HL-60 (cell line): ENCODE measurements around the gene MALT1.

Source experiments
- DNase-seq, 2 experiments: peaks; one replicate each; pipeline ENCODE4 v3.0.0-alpha.2; 2010 to 2020; ENCODE audit warnings: low read depth in 1 of 2, low spot score in 1 of 2
- H3K27ac ChIP-seq: fragments of 250-450 bp; sonication (Bioruptor Pico); replicated peaks from 2 replicates; pipeline ENCODE4 v1.5.1; 2020; ENCODE audit warnings: mild to moderate bottlenecking, moderate library complexity
- H3K27me3 ChIP-seq: fragments of 250-450 bp; sonication (Bioruptor Pico); 2 replicates; pipeline ENCODE4 v1.5.1; 2021; ENCODE audit warnings: mild to moderate bottlenecking, moderate library complexity; ENCODE audit not compliant: insufficient read depth, poor library complexity, severe bottlenecking
- H3K4me3 ChIP-seq: replicated peaks from 2 replicates; pipeline ENCODE4 v1.5.1; 2011; ENCODE audit warnings: mild to moderate bottlenecking, control low read depth, low read length; ENCODE audit not compliant: insufficient read depth
- CTCF ChIP-seq: IDR thresholded peaks from one replicate; pipeline ENCODE4 v1.5.1; 2011; ENCODE audit warnings: low read length, control low read depth, inconsistent platforms; ENCODE audit not compliant: insufficient read depth
- GABPA ChIP-seq: IDR thresholded peaks from 2 replicates; pipeline ENCODE4 v1.6.1; 2012; ENCODE audit warnings: low read depth
- POLR2AphosphoS5 ChIP-seq: IDR thresholded peaks from 2 replicates; pipeline ENCODE4 v1.6.1; 2012; ENCODE audit warnings: low read depth
- REST ChIP-seq: IDR thresholded peaks from 2 replicates; pipeline ENCODE4 v1.6.1; 2012; ENCODE audit warnings: low read depth; ENCODE audit not compliant: insufficient replicate concordance
- SPI1 ChIP-seq: IDR thresholded peaks from 2 replicates; pipeline ENCODE4 v1.6.1; 2012; ENCODE audit warnings: low read depth, mild to moderate bottlenecking, borderline replicate concordance
- long read RNA-seq: library from polyadenylated mRNA; unstranded; transcript quantifications from one replicate; pipeline ENCODE4 v2.0.0, GENCODE V29; 2020

Gene MALT1
- long read RNA-seq, partial matches to known transcripts: 2 of 8 reads
- long read RNA-seq, other reads (novel, unspliced or antisense): 3 of 8 reads

GRCh38 chr18:58671111-58671631, at the start of gene MALT1:
TSS of gene MALT1 (plus strand) at chr18:58671465. CDS start at chr18:58671644, 179 bp downstream.
- peak; percentile 95 to 97 for DNase-seq
- peak within 1 kb of the TSS; percentile 69 for H3K4me3 ChIP-seq
- H3K27me3 ChIP-seq: no peaks in the 10 kb centered on the region
- TF ChIP-seq POLR2AphosphoS5: peak; percentile 75
- TF ChIP-seq CTCF: no peak
- no peak; the same call in 1 of the 2 replicates for TF ChIP-seq GABPA
- TF ChIP-seq SPI1: peak; percentile 23; the same call in 1 of the 2 replicates
- peak; percentile 31 for TF ChIP-seq REST
- peak within 1 kb of the TSS; percentile 88 for H3K27ac ChIP-seq

GRCh38 chr18:58624011-58624410, 47.3 kb upstream of the MALT1 start:
- no peak for TF ChIP-seq SPI1
- no peak for TF ChIP-seq REST
- no peak for TF ChIP-seq CTCF
- TF ChIP-seq POLR2AphosphoS5: no peak
- TF ChIP-seq GABPA: no peak
- Histone ChIP-seq H3K27ac (no peak overlapping the region), H3K4me3 (no peak overlapping the region), H3K27me3 (no peaks in the 10 kb centered on the region)
- no peak for DNase-seq

GRCh38 chr18:58625839-58626238, 45.4 kb upstream of the MALT1 start:
- TF ChIP-seq CTCF (no peak), REST (no peak), GABPA (no peak), POLR2AphosphoS5 (no peak), SPI1 (no peak)
- Histone ChIP-seq H3K27ac (no peak overlapping the region), H3K27me3 (no peaks in the 10 kb centered on the region), H3K4me3 (no peak overlapping the region)
- no peak for DNase-seq
